Stimulated activated naive CD8-positive, alpha-beta T cell treated with anti-CD3 and anti-CD28 coated beads, Interleukin-15, Interleukin-2, amounts not matched to agents 100 ng/mL and 50 ng/mL, for 24 hours (primary cell): ENCODE results near the gene EXOC3L2.

Experiments used
- H3K27ac Mint-ChIP-seq: one replicate; pipeline ENCODE4 v1.8.0; 2021; ENCODE audit warnings: mild to moderate bottlenecking, mixed read lengths
- H3K27me3 Mint-ChIP-seq: one replicate; pipeline ENCODE4 v1.8.0; 2021; ENCODE audit warnings: mixed read lengths
- H3K36me3 Mint-ChIP-seq: one replicate; pipeline ENCODE4 v1.8.0; 2021; ENCODE audit warnings: low read depth, mixed read lengths
- H3K4me1 Mint-ChIP-seq: one replicate; pipeline ENCODE4 v1.8.0; 2021; ENCODE audit warnings: low read depth, mixed read lengths
- H3K4me3 Mint-ChIP-seq: one replicate; pipeline ENCODE4 v1.8.0; 2021; ENCODE audit warnings: mild to moderate bottlenecking, mixed read lengths
- H3K9me3 Mint-ChIP-seq: one replicate; pipeline ENCODE4 v1.8.0; 2021; ENCODE audit warnings: mixed read lengths

The EXOC3L2 gene

GRCh38 chr19:45171211-45171623, 74.0 kb downstream of the EXOC3L2 start:
- Mint-ChIP-seq H3K27me3 (no peaks in the 10 kb centered on the region), H3K36me3 (no peaks in the 10 kb centered on the region), H3K9me3 (no peaks in the 10 kb centered on the region), H3K4me1 (peaks cover 44% of the 10 kb centered on the region), H3K4me3 (peak overlapping the region; percentile 71), H3K27ac (peak overlapping the region; percentile 97)

GRCh38 chr19:45170146-45171106, 74.8 kb downstream of the EXOC3L2 start:
- H3K27ac Mint-ChIP-seq: peak overlapping the region; percentile 97
- no peaks in the 10 kb centered on the region for H3K36me3 Mint-ChIP-seq
- H3K4me3 Mint-ChIP-seq: no peak overlapping the region
- no peaks in the 10 kb centered on the region for H3K9me3 Mint-ChIP-seq
- H3K27me3 Mint-ChIP-seq: no peaks in the 10 kb centered on the region
- peaks cover 41% of the 10 kb centered on the region for H3K4me1 Mint-ChIP-seq

DNA sequence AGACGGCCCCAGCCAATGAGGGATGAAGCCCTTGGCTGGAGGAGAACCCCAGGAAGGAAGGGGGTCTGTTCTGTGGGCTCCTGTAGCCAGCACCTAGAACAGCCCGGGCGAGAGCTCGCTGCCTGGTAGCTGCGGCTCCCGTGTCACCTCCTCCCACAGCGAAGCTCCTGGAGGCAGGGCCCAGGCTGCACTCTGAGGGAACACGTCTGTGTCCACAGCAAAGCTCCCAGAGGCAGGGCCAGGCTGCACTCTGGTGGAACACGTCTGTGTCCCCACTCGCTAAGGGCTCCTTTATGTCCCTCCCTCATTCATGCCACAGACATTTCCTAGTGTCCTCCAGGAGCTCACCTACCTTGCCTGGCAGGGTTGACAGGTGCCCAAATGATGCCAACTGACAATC, 75.6 kb downstream of the EXOC3L2 start:
- H3K36me3 Mint-ChIP-seq: no peaks in the 10 kb centered on the region
- H3K9me3 Mint-ChIP-seq: no peaks in the 10 kb centered on the region
- peaks cover 42% of the 10 kb centered on the region for H3K4me1 Mint-ChIP-seq
- no peak overlapping the region for H3K4me3 Mint-ChIP-seq
- H3K27me3 Mint-ChIP-seq: no peaks in the 10 kb centered on the region
- no peak overlapping the region for H3K27ac Mint-ChIP-seq

- peaks cover 44% of the 10 kb centered on the region for H3K4me1 Mint-ChIP-seq
- H3K4me3 Mint-ChIP-seq: no peak overlapping the region
These were observed 76.3 kb downstream of the EXOC3L2 start for GRCh38 chr19:45168767-45169351.

DNA sequence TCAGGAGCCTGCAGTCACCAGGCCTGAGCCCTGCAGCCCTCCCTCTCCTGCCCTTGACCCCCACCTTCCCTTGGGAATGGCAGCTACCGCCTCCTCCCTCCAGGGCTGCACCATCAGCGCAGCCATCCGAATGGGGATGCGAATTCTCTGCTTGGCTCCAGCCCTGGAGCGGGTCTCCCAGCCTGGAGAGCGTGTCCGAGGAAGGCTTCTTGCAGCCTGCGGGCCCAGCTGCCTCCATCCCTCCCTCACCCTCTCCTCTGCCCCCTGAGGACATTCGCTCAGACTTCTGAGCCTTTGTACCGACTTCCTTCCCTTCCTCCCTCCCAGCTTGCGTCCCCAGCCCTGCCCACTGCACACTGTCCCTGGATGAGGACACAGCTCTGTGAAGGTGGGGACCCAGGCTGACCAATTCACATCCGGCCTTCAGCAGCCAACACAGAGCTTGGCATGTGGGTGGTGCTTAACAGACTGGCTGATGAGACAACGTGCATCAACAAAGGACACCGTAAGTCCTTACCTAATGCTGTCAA, 78.4 kb downstream of the EXOC3L2 start:
- no peak overlapping the region for H3K4me3 Mint-ChIP-seq
- no peaks in the 10 kb centered on the region for H3K27me3 Mint-ChIP-seq
- H3K4me1 Mint-ChIP-seq: peaks cover 34% of the 10 kb centered on the region
- H3K27ac Mint-ChIP-seq: no peak overlapping the region
- no peaks in the 10 kb centered on the region for H3K36me3 Mint-ChIP-seq
- no peaks in the 10 kb centered on the region for H3K9me3 Mint-ChIP-seq

More at GRCh38 chr19:45168767-45169351, 76.3 kb downstream of the EXOC3L2 start:
- Mint-ChIP-seq H3K27me3 (no peaks in the 10 kb centered on the region), H3K27ac (no peak overlapping the region), H3K9me3 (no peaks in the 10 kb centered on the region), H3K36me3 (no peaks in the 10 kb centered on the region)

- H3K4me1 Mint-ChIP-seq: peaks cover 18% of the 10 kb centered on the region
- H3K4me3 Mint-ChIP-seq: no peak overlapping the region
- H3K27me3 Mint-ChIP-seq: no peaks in the 10 kb centered on the region
- H3K36me3 Mint-ChIP-seq: no peaks in the 10 kb centered on the region
- H3K9me3 Mint-ChIP-seq: no peaks in the 10 kb centered on the region
- H3K27ac Mint-ChIP-seq: no peak overlapping the region
These were observed 80.5 kb downstream of the EXOC3L2 start for GRCh38 chr19:45164577-45165335.

DNA sequence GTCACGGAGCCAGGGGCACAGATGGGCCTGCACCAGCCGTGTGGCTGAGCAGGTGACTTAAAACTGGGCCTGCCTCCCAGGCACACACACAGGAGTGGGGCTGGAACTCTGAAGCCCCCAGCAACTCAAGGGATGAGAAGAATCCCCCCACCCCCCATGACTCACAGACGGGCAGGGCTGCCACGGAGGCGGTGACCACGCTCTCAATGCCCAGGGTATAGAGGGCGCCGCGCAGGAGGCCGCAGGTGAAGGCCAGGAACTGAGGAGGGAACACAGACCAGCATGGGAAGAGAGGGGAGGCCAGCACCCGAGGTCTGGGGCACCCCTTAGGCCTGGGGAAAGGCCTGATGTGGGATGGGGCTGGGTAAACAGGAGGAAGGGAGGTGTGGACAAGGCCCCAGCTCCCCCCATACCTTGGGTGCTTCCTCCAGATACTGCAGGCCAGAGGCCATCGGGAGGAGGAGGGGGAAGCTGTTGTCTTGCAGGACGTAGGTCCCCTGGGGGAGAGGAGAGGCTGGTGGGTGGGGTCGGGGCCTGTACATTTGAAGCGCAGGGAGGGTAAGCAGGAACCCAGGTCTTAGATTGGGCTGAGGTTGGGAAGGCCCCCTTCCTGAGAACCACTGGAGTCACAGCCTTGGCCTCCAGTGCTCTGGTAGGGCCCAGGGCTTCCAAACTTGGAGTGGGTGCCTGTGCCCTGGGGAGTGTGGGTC, 81.3 kb downstream of the EXOC3L2 start:
- no peaks in the 10 kb centered on the region for H3K9me3 Mint-ChIP-seq
- H3K4me3 Mint-ChIP-seq: no peak overlapping the region
- H3K27ac Mint-ChIP-seq: peak overlapping the region; percentile 63
- H3K36me3 Mint-ChIP-seq: no peaks in the 10 kb centered on the region
- H3K27me3 Mint-ChIP-seq: no peaks in the 10 kb centered on the region
- peaks cover 18% of the 10 kb centered on the region for H3K4me1 Mint-ChIP-seq

DNA sequence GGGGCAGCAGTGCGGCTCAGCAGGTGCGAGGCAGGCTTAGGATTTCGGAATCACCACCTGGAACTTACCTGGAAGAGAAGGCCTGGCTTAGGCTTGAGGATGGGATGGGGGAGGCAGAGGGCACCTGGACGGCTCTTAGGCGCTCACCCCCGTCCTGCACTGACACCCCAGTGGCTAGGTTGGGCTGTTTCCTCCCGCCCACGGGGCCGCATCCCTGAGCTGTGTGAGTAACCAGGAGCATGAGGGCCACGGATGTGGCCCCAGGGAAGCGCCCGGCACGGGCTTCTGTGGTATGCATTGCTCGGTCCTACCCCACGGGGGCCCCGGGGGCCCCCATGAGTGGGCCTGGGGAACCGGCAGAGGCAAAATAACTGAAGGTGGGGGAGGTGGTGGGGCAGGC, 82.1 kb downstream of the EXOC3L2 start:
- Mint-ChIP-seq H3K36me3 (no peaks in the 10 kb centered on the region), H3K4me3 (no peak overlapping the region), H3K27ac (no peak overlapping the region), H3K27me3 (no peaks in the 10 kb centered on the region), H3K4me1 (peaks cover 18% of the 10 kb centered on the region), H3K9me3 (no peaks in the 10 kb centered on the region)

- Mint-ChIP-seq H3K9me3 (no peaks in the 10 kb centered on the region), H3K4me1 (peaks cover 18% of the 10 kb centered on the region), H3K4me3 (no peak overlapping the region), H3K36me3 (no peaks in the 10 kb centered on the region), H3K27me3 (no peaks in the 10 kb centered on the region), H3K27ac (no peak overlapping the region)
These were observed 82.5 kb downstream of the EXOC3L2 start for GRCh38 chr19:45162608-45163143.
